WTC11 (cell line): ENCODE data around the gene DPP8. TPM values are rescaled to one million over a fixed set of nuclear protein-coding genes. Genes with fewer than 3 reads are reported as not detected.

Experiments
- ATAC-seq: fragments of 200-7000 bp; cut with Tn5 transposase; 2 replicates; pipeline ENCODE4 v1.10.0; 2021; ENCODE audit warnings: mild to moderate bottlenecking, moderate library complexity
- CTCF ChIA-PET: fragments of 300-600 bp; sonication (Branson Sonifier 250); formaldehyde crosslinking; loops from one replicate; lab custom pipeline; 2021; ENCODE audit warnings: antibody characterized with exemption; lab: Charles Lee
- POLR2A ChIA-PET: fragments of 350-600 bp; sonication (Branson Sonifier 250); formaldehyde crosslinking; loops from one replicate; lab custom pipeline; 2021; ENCODE audit warnings: antibody characterized with exemption; lab: Charles Lee
- DNase-seq: peaks from one replicate; pipeline ENCODE4 v3.0.0; 2021; ENCODE audit warnings: low spot score
- H3K27ac Mint-ChIP-seq: 2 replicates; pipeline ENCODE4 v1.8.0; 2021; ENCODE audit warnings: mixed read lengths
- H3K27me3 Mint-ChIP-seq: 2 replicates; pipeline ENCODE4 v1.8.0; 2021; ENCODE audit warnings: low read depth, mild to moderate bottlenecking, moderate library complexity, mixed read lengths
- H3K36me3 Mint-ChIP-seq: 2 replicates; pipeline ENCODE4 v1.8.0; 2021; ENCODE audit warnings: mixed read lengths
- H3K4me1 Mint-ChIP-seq: 2 replicates; pipeline ENCODE4 v1.8.0; 2022; ENCODE audit warnings: mixed read lengths
- H3K4me3 Mint-ChIP-seq: 2 replicates; pipeline ENCODE4 v1.8.0; 2021; ENCODE audit warnings: mild to moderate bottlenecking, moderate library complexity, mixed read lengths
- H3K9me3 Mint-ChIP-seq: 2 replicates; pipeline ENCODE4 v1.8.0; 2021; ENCODE audit warnings: mixed read lengths
- ARID4B ChIP-seq: sonication (generic); formaldehyde crosslinking; IDR thresholded peaks from 2 replicates; pipeline ENCODE4 v1.8.0; 2023; ENCODE audit warnings: missing genetic modification reagents, mild to moderate bottlenecking, borderline replicate concordance
- ATF1 ChIP-seq: sonication (generic); formaldehyde crosslinking; IDR thresholded peaks from 2 replicates; pipeline ENCODE4 v1.8.1; 2023; ENCODE audit warnings: mild to moderate bottlenecking, moderate library complexity, missing genetic modification reagents
- E2F5 ChIP-seq: sonication (generic); formaldehyde crosslinking; IDR thresholded peaks from 2 replicates; pipeline ENCODE4 v1.8.1; 2022; ENCODE audit warnings: mild to moderate bottlenecking, moderate library complexity, missing genetic modification reagents
- ETV6 ChIP-seq: sonication (generic); formaldehyde crosslinking; IDR thresholded peaks from 2 replicates; pipeline ENCODE4 v1.8.1; 2022; ENCODE audit warnings: mild to moderate bottlenecking, missing genetic modification reagents
- FOXK1 ChIP-seq: sonication (generic); formaldehyde crosslinking; IDR thresholded peaks from 2 replicates; pipeline ENCODE4 v1.8.0; 2022; ENCODE audit warnings: mild to moderate bottlenecking, moderate library complexity, missing genetic modification reagents
- HMGA2 ChIP-seq: fragments of 250-450 bp; sonication (Bioruptor Pico); IDR thresholded peaks from 2 replicates; pipeline ENCODE4 v1.4.0; 2021; ENCODE audit warnings: mild to moderate bottlenecking, moderate library complexity
- MLX ChIP-seq: sonication (generic); formaldehyde crosslinking; IDR thresholded peaks from 2 replicates; pipeline ENCODE4 v1.8.1; 2023; ENCODE audit warnings: mild to moderate bottlenecking, missing genetic modification reagents, moderate library complexity
- MXD4 ChIP-seq: fragments of 250-450 bp; sonication (Bioruptor Pico); IDR thresholded peaks from 2 replicates; pipeline ENCODE4 v1.8.0; 2021; ENCODE audit warnings: mild to moderate bottlenecking, moderate library complexity, borderline replicate concordance
- NFE2L1 ChIP-seq: sonication (generic); formaldehyde crosslinking; IDR thresholded peaks from 2 replicates; pipeline ENCODE4 v1.8.1; 2023; ENCODE audit warnings: missing genetic modification reagents
- NFYB ChIP-seq: sonication (generic); formaldehyde crosslinking; conservative IDR thresholded peaks from 2 replicates; pipeline ENCODE4 v1.8.0; 2022; ENCODE audit warnings: low read depth, missing genetic modification reagents
- OVOL2 ChIP-seq: fragments of 250-450 bp; sonication (Bioruptor Pico); IDR thresholded peaks from 2 replicates; pipeline ENCODE4 v1.9.0; 2021; ENCODE audit warnings: mild to moderate bottlenecking, borderline replicate concordance
- RORB ChIP-seq: fragments of 250-450 bp; sonication (Bioruptor Pico); IDR thresholded peaks from 2 replicates; pipeline ENCODE4 v1.9.0; 2021; ENCODE audit warnings: mild to moderate bottlenecking
- TEAD1 ChIP-seq: sonication (generic); formaldehyde crosslinking; IDR thresholded peaks from 2 replicates; pipeline ENCODE4 v1.8.0; 2022; ENCODE audit warnings: mild to moderate bottlenecking, missing genetic modification reagents
- TEAD4 ChIP-seq: sonication (generic); formaldehyde crosslinking; IDR thresholded peaks from 2 replicates; pipeline ENCODE4 v1.8.0; 2022; ENCODE audit warnings: mild to moderate bottlenecking, missing genetic modification reagents
- TP53 ChIP-seq: sonication (generic); formaldehyde crosslinking; IDR thresholded peaks from 2 replicates; pipeline ENCODE4 v1.8.1; 2023; ENCODE audit warnings: mild to moderate bottlenecking, missing genetic modification reagents
- ZBTB43 ChIP-seq: sonication (generic); formaldehyde crosslinking; IDR thresholded peaks from 2 replicates; pipeline ENCODE4 v1.8.1; 2023; ENCODE audit warnings: mild to moderate bottlenecking, missing genetic modification reagents
- ZNF263 ChIP-seq: sonication (generic); formaldehyde crosslinking; IDR thresholded peaks from 2 replicates; pipeline ENCODE4 v1.8.1; 2022; ENCODE audit warnings: low read depth, mild to moderate bottlenecking, moderate library complexity, missing genetic modification reagents
- ZNF423 ChIP-seq: fragments of 250-450 bp; sonication (Bioruptor Pico); IDR thresholded peaks from 2 replicates; pipeline ENCODE4 v2.1.2; 2022; ENCODE audit warnings: mild to moderate bottlenecking, moderate library complexity
- ZNF671 ChIP-seq: fragments of 250-450 bp; sonication (Bioruptor Pico); IDR thresholded peaks from 2 replicates; pipeline ENCODE4 v1.8.0; 2021; ENCODE audit warnings: mild to moderate bottlenecking
- total RNA-seq: library from RNA; stranded (reverse); gene quantifications from 3 replicates; pipeline ENCODE4 v1.2.3, GENCODE V29; 2021
- TF ChIP-seq, protein P1 (sequence below): sonication (generic); formaldehyde crosslinking; IDR thresholded peaks from 2 replicates; pipeline ENCODE4 v1.8.0; 2022; ENCODE audit warnings: missing genetic modification reagents
- TF ChIP-seq, protein P2 (sequence below): sonication (generic); formaldehyde crosslinking; IDR thresholded peaks from 2 replicates; pipeline ENCODE4 v1.8.1; 2022; ENCODE audit warnings: low read depth, missing genetic modification reagents, borderline replicate concordance
- TF ChIP-seq, protein P3 (sequence below): sonication (generic); formaldehyde crosslinking; IDR thresholded peaks from 2 replicates; pipeline ENCODE4 v1.8.1; 2023; ENCODE audit warnings: mild to moderate bottlenecking, missing genetic modification reagents, moderate library complexity

The DPP8 gene
- total RNA-seq, 1 experiment from 2014 or later, result 31.9 TPM

GRCh38 chr15:65414841-65415621 is 102.5 kb downstream of the DPP8 start:
- POLR2A ChIA-PET, result interaction anchor here (0.5 to 2.1 kb wide), 8 partner anchors 14 to 1786 kb away, joined by 3 to 7 read pairs (median 3); partner anchors contain the start of gene RNU5B-1
- Mint-ChIP-seq H3K27ac (peak overlapping the region; percentile 100), H3K36me3 (no peaks in the 10 kb centered on the region; the same call in 1 of the 2 replicates), H3K4me1 (peaks cover 96% of the 10 kb centered on the region), H3K27me3 (no peaks in the 10 kb centered on the region; the same call in 1 of the 2 replicates), H3K9me3 (no peaks in the 10 kb centered on the region), H3K4me3 (peak overlapping the region; percentile 54)
- peak; percentile 85 for ATAC-seq
- peak; percentile 89 for DNase-seq
- CTCF ChIA-PET, result interaction anchor here (0.5 to 4.2 kb wide), 15 partner anchors 10 to 328 kb away, joined by 3 to 36 read pairs (median 3); partner anchors contain the start of genes INTS14 and RNU5B-1
- TF ChIP-seq ZNF263 (CRISPR knock-in tag) (no peak), MLX (CRISPR knock-in tag) (no peak), MXD4 (no peak), ARID4B (no peak), TEAD1 (CRISPR knock-in tag) (peak; percentile 52; the same call in 1 of the 2 replicates), HMGA2 (CRISPR knock-in tag) (no peak), TEAD4 (no peak), TP53 (CRISPR knock-in tag) (peak; percentile 32; the same call in 1 of the 2 replicates), ETV6 (CRISPR knock-in tag) (peak; percentile 77; the same call in 1 of the 2 replicates), ATF1 (CRISPR knock-in tag) (no peak), E2F5 (CRISPR knock-in tag) (no peak), OVOL2 (CRISPR knock-in tag) (no peak), NFE2L1 (CRISPR knock-in tag) (no peak), ZBTB43 (CRISPR knock-in tag) (0 out of 2 replicates have a peak, but pooled peaks have one; percentile 32), ZNF423 (CRISPR knock-in tag) (peak; percentile 98), FOXK1 (CRISPR knock-in tag) (peak; percentile 56; the same call in 1 of the 2 replicates), RORB (CRISPR knock-in tag) (no peak), NFYB (CRISPR knock-in tag) (no peak), ZNF671 (CRISPR knock-in tag) (no peak)
- TF ChIP-seq, protein P1, sequence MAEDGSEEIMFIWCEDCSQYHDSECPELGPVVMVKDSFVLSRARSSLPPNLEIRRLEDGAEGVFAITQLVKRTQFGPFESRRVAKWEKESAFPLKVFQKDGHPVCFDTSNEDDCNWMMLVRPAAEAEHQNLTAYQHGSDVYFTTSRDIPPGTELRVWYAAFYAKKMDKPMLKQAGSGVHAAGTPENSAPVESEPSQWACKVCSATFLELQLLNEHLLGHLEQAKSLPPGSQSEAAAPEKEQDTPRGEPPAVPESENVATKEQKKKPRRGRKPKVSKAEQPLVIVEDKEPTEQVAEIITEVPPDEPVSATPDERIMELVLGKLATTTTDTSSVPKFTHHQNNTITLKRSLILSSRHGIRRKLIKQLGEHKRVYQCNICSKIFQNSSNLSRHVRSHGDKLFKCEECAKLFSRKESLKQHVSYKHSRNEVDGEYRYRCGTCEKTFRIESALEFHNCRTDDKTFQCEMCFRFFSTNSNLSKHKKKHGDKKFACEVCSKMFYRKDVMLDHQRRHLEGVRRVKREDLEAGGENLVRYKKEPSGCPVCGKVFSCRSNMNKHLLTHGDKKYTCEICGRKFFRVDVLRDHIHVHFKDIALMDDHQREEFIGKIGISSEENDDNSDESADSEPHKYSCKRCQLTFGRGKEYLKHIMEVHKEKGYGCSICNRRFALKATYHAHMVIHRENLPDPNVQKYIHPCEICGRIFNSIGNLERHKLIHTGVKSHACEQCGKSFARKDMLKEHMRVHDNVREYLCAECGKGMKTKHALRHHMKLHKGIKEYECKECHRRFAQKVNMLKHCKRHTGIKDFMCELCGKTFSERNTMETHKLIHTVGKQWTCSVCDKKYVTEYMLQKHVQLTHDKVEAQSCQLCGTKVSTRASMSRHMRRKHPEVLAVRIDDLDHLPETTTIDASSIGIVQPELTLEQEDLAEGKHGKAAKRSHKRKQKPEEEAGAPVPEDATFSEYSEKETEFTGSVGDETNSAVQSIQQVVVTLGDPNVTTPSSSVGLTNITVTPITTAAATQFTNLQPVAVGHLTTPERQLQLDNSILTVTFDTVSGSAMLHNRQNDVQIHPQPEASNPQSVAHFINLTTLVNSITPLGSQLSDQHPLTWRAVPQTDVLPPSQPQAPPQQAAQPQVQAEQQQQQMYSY (CRISPR knock-in tag), result no peak
- TF ChIP-seq, protein P2, sequence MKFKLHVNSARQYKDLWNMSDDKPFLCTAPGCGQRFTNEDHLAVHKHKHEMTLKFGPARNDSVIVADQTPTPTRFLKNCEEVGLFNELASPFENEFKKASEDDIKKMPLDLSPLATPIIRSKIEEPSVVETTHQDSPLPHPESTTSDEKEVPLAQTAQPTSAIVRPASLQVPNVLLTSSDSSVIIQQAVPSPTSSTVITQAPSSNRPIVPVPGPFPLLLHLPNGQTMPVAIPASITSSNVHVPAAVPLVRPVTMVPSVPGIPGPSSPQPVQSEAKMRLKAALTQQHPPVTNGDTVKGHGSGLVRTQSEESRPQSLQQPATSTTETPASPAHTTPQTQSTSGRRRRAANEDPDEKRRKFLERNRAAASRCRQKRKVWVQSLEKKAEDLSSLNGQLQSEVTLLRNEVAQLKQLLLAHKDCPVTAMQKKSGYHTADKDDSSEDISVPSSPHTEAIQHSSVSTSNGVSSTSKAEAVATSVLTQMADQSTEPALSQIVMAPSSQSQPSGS (CRISPR knock-in tag), result no peak
- TF ChIP-seq, protein P3, sequence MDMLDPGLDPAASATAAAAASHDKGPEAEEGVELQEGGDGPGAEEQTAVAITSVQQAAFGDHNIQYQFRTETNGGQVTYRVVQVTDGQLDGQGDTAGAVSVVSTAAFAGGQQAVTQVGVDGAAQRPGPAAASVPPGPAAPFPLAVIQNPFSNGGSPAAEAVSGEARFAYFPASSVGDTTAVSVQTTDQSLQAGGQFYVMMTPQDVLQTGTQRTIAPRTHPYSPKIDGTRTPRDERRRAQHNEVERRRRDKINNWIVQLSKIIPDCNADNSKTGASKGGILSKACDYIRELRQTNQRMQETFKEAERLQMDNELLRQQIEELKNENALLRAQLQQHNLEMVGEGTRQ (CRISPR knock-in tag), result no peak
